A673 (cell line): ENCODE results near the gene MPPED2. TPM values are rescaled to one million over a fixed set of nuclear protein-coding genes. Genes with fewer than 3 reads are reported as not detected.

ENCODE experiments used
- BruUV-seq: library from RNA; stranded (reverse); fragments of 400-500 nt; replicated peaks from 2 replicates; lab custom pipeline; 2021; lab: Mats Ljungman, UMichigan
- CTCF ChIA-PET: fragments of 300-600 bp; sonication (Branson Sonifier 250); formaldehyde crosslinking; loops from one replicate; lab custom pipeline; 2022; ENCODE audit warnings: antibody characterized with exemption; lab: Charles Lee
- POLR2A ChIA-PET: fragments of 300-600 bp; sonication (Branson Sonifier 250); formaldehyde crosslinking; loops from one replicate; lab custom pipeline; 2022; ENCODE audit warnings: antibody characterized with exemption; ENCODE audit not compliant: low non-redundant PET; lab: Charles Lee
- DNase-seq: peaks from one replicate; pipeline ENCODE4 v3.0.0-alpha.2; 2015; ENCODE audit warnings: low spot score
- H3K27ac ChIP-seq: fragments of 200-600 bp; sonication (generic); 2 replicates; pipeline ENCODE4 v1.5.1; 2016; ENCODE audit warnings: mixed run types, low read depth, mild to moderate bottlenecking, mixed read lengths, antibody characterized with exemption, low read length; ENCODE audit not compliant: poor library complexity, severe bottlenecking
- H3K27me3 ChIP-seq: fragments of 200-600 bp; sonication (generic); replicated peaks from 2 replicates; pipeline ENCODE4 v1.6.1; 2017; ENCODE audit warnings: mixed run types, low read depth, mild to moderate bottlenecking, mixed read lengths, antibody characterized with exemption, low read length; ENCODE audit not compliant: insufficient read depth, poor library complexity
- H3K36me3 ChIP-seq: fragments of 200-600 bp; sonication (generic); 2 replicates; pipeline ENCODE4 v1.6.1; 2016; ENCODE audit warnings: mixed run types, mild to moderate bottlenecking, mixed read lengths, antibody characterized with exemption, low read length; ENCODE audit not compliant: insufficient read depth, poor library complexity, severe bottlenecking
- H3K4me1 ChIP-seq: fragments of 200-600 bp; sonication (generic); 2 replicates; pipeline ENCODE4 v1.6.1; 2017; ENCODE audit warnings: mixed run types, mild to moderate bottlenecking, mixed read lengths, antibody characterized with exemption, low read length; ENCODE audit not compliant: insufficient read depth, poor library complexity, severe bottlenecking
- H3K4me3 ChIP-seq: fragments of 200-600 bp; sonication (generic); 2 replicates; pipeline ENCODE4 v1.5.1; 2016; ENCODE audit warnings: low read depth, mixed run types, mild to moderate bottlenecking, mixed read lengths, low read length; ENCODE audit not compliant: poor library complexity, severe bottlenecking
- H3K9me3 ChIP-seq: fragments of 200-600 bp; sonication (generic); 2 replicates; pipeline ENCODE4 v1.6.1; 2016; ENCODE audit warnings: mixed run types, low read depth, mild to moderate bottlenecking, mixed read lengths, antibody characterized with exemption, low read length; ENCODE audit not compliant: poor library complexity, severe bottlenecking
- EZH2 ChIP-seq: fragments of 200-600 bp; sonication (generic); IDR thresholded peaks from 2 replicates; pipeline ENCODE4 v1.6.1; 2017; ENCODE audit warnings: borderline replicate concordance, low read depth, mild to moderate bottlenecking, mixed read lengths, antibody characterized with exemption, low read length; ENCODE audit not compliant: poor library complexity, severe bottlenecking
- intact Hi-C: fragments of 100-400 bp; cut with micrococcal nuclease; formaldehyde crosslinking; loops from one replicate; pipeline ENCODE4 v1.10.0; 2022; ENCODE audit not compliant: unreplicated experiment
- total RNA-seq: library from RNA; stranded (reverse); gene quantifications from 2 replicates; pipeline ENCODE4 v1.2.3, GENCODE V29; 2021
- TF ChIP-seq, protein P1 (sequence below): fragments of 300-800, 200-600 bp; sonication (generic); conservative IDR thresholded peaks from 2 replicates; pipeline ENCODE4 v1.5.1; 2017; ENCODE audit warnings: low read depth, mild to moderate bottlenecking, antibody characterized with exemption, low read length, moderate library complexity, mixed read lengths

The MPPED2 gene
- total RNA-seq, 1 experiment from 2014 or later = 2.0 TPM

DNA sequence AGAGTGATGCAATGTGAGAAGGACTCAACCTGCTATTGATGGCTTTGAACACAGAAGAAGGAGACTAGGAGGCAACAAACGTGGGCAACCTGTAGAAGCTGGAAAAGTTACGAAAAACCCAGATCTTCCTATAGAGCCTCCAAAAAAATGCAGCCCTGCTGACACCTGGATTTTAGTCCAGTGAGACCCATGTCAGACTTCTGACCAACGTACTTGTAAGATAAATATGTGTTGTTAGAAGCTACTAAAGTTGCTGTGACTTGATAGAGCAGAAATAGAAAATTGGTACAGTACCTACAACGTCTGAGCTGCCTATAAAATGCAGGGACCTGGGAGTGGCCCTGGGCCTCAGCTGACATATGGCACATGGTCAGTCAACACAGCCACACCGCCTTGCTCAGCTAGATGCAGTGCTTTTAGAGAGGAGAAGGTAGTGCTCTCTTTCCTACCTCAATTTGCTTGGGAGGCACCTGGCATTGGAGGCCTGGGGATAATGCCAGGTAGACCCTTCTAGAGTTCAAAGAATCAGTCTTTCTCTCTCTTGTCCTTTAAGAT, 165.8 kb downstream of the MPPED2 start:
- Histone ChIP-seq H3K27me3 (no peaks in the 10 kb centered on the region), H3K27ac (no peak overlapping the region), H3K9me3 (no peaks in the 10 kb centered on the region), H3K4me1 (peaks cover 21% of the 10 kb centered on the region), H3K36me3 (no peaks in the 10 kb centered on the region), H3K4me3 (no peak overlapping the region)
- no TSS peak for BruUV-seq
- DNase-seq = no peak
- CTCF ChIA-PET = no interaction called here
- intact Hi-C loops = no loop called here
- POLR2A ChIA-PET = no interaction called here
- no peak for TF ChIP-seq EZH2
- TF ChIP-seq, protein P1, sequence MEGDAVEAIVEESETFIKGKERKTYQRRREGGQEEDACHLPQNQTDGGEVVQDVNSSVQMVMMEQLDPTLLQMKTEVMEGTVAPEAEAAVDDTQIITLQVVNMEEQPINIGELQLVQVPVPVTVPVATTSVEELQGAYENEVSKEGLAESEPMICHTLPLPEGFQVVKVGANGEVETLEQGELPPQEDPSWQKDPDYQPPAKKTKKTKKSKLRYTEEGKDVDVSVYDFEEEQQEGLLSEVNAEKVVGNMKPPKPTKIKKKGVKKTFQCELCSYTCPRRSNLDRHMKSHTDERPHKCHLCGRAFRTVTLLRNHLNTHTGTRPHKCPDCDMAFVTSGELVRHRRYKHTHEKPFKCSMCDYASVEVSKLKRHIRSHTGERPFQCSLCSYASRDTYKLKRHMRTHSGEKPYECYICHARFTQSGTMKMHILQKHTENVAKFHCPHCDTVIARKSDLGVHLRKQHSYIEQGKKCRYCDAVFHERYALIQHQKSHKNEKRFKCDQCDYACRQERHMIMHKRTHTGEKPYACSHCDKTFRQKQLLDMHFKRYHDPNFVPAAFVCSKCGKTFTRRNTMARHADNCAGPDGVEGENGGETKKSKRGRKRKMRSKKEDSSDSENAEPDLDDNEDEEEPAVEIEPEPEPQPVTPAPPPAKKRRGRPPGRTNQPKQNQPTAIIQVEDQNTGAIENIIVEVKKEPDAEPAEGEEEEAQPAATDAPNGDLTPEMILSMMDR = no peak

DNA sequence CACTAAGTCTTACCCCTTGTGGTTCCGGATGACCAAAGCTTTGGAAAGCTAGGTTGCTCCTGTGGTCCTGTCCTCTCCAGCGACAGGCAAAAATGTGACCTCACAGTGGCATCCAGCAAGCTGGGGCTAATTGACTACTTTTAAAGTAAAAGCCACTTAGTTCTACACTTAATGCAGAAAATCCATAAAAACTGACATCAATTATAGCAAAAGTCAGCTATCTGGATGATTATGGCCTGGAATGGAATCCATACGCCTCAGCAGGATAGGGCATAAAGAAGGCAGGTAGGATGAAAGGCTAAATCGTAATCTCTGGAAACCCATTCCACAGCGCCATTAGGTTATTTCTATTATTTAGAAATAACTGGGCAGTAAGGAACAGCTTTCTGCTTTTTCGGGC, 171.3 kb downstream of the MPPED2 start:
- no peak for TF ChIP-seq EZH2
- TF ChIP-seq, protein P1 = no peak

DNA sequence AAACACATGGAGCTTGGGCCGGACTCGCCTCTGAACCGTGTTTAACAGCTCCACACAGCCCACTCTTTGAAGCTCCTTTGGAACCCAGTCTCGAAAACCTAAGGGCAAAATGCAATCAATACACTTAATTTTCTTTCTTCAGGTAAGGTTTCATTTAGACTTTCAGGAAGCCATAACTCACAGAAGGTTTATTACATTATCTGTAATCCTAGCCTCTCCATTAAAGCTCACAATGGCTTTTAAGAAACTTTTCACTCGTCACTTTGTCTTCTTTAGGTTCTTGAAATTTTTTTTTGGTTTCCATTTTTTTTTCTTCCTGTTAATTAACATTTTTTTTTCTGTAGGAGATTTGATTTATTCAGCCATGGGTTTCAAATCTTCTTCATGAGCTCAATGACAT, 171.9 kb downstream of the MPPED2 start:
- Histone ChIP-seq H3K36me3 (no peaks in the 10 kb centered on the region), H3K4me3 (no peak overlapping the region), H3K27me3 (peaks cover 8% of the 10 kb centered on the region), H3K4me1 (no peaks in the 10 kb centered on the region), H3K9me3 (no peaks in the 10 kb centered on the region), H3K27ac (no peak overlapping the region)
- TF ChIP-seq, protein P1 = no peak
- TF ChIP-seq EZH2 = no peak
- ChIA-PET POLR2A (interaction anchor here (0.5 kb wide), 1 partner anchor 10 kb away, joined by 3 read pairs; no protein-coding TSS in a partner anchor), CTCF (no interaction called here)
- no TSS peak for BruUV-seq
- intact Hi-C loops = no loop called here
- DNase-seq = no peak

More for the DNA sequence above, 171.3 kb downstream of the MPPED2 start:
- CTCF ChIA-PET = no interaction called here
- Histone ChIP-seq H3K9me3 (no peaks in the 10 kb centered on the region), H3K27ac (no peak overlapping the region), H3K4me1 (no peaks in the 10 kb centered on the region), H3K36me3 (no peaks in the 10 kb centered on the region), H3K4me3 (no peak overlapping the region), H3K27me3 (peaks cover 8% of the 10 kb centered on the region)
- POLR2A ChIA-PET = interaction anchor here (0.5 kb wide), 1 partner anchor 11 kb away, joined by 3 read pairs; no protein-coding TSS in a partner anchor
- no TSS peak for BruUV-seq
- intact Hi-C loops = no loop called here
- no peak for DNase-seq
